Spleen (tissue), 11 donors: ENCODE measurements around the gene TEAD1. TPM values are rescaled to one million over a fixed set of nuclear protein-coding genes. Genes with fewer than 3 reads are reported as not detected.
A peak's percentile ranks its signal among the peaks of the same experiment; 100 is the strongest.

Experiments used
- DNase-seq: peaks from one replicate; pipeline ENCODE4 v3.0.0-alpha.2; 2020
- H3K27ac ChIP-seq, 8 donors: fragments of 200-600 bp; sonication (generic) in 7 of 8; 1 replicate in 4 of 8; 2 replicates in 4 of 8; pipeline versions ENCODE4 v1.5.0 to v1.8.0; 2016 to 2021; ENCODE audit warnings: inconsistent platforms in 4 of 8, mild to moderate bottlenecking in 4 of 8, moderate library complexity in 1 of 8
- H3K27me3 ChIP-seq, 7 donors: fragments of 200-600 bp; sonication (generic) in 6 of 7; replicated peaks in 1 of 7; 1 replicate in 4 of 7; 2 replicates in 3 of 7; pipeline versions ENCODE4 v1.5.0 to v1.8.0; 2016 to 2021; ENCODE audit warnings: inconsistent platforms in 3 of 7, mild to moderate bottlenecking in 1 of 7
- H3K36me3 ChIP-seq, 6 donors: fragments of 200-600 bp; sonication (generic) in 5 of 6; 1 replicate in 4 of 6; 2 replicates in 2 of 6; pipeline versions ENCODE4 v1.5.0 to v1.8.0; 2016 to 2021; ENCODE audit warnings: inconsistent platforms in 2 of 6
- H3K4me1 ChIP-seq, 6 donors: fragments of 200-600 bp; sonication (generic) in 5 of 6; 1 replicate in 3 of 6; 2 replicates in 3 of 6; pipeline versions ENCODE4 v1.5.0 to v1.8.0; 2016 to 2021; ENCODE audit warnings: inconsistent platforms in 3 of 6
- H3K4me3 ChIP-seq, 8 donors: fragments of 200-600 bp; sonication (generic) in 7 of 8; 1 replicate in 4 of 8; 2 replicates in 4 of 8; pipeline versions ENCODE4 v1.5.0 to v1.8.0; 2016 to 2021; ENCODE audit warnings: inconsistent platforms in 4 of 8, mild to moderate bottlenecking in 4 of 8, moderate library complexity in 2 of 8
- H3K9me3 ChIP-seq, 8 donors: fragments of 200-600 bp; sonication (generic) in 7 of 8; 1 replicate in 4 of 8; 2 replicates in 4 of 8; pipeline versions ENCODE4 v1.5.0 to v1.8.0; 2016 to 2021; ENCODE audit warnings: inconsistent platforms in 4 of 8
- POLR2A ChIP-seq, 3 donors: fragments of 450-650 bp; IDR thresholded peaks; one replicate each; pipeline ENCODE4 v1.5.1; 2017; ENCODE audit warnings: antibody characterized with exemption in 3 of 3, mild to moderate bottlenecking in 1 of 3
- POLR2AphosphoS5 ChIP-seq, 3 donors: sonication (generic); formaldehyde crosslinking; IDR thresholded peaks; one replicate each; pipeline ENCODE4 v1.5.1; 2017; ENCODE audit warnings: antibody characterized with exemption in 3 of 3
- WGBS, 5 donors: extraction: QIAGEN DNeasy Blood & Tissue Kit in 3 of 5; methylation state at CpG; one replicate each; pipeline versions ENCODE4 v1.1.5 to v1.1.7; 2013 to 2018; 5-methylcytosine and 5-hydroxymethylcytosine counted together
- intact Hi-C: fragments of 100-400 bp; cut with DNase I; formaldehyde crosslinking; loops from one replicate; pipeline ENCODE4 v1.15.0; 2023; ENCODE audit warnings: low total_unique reads
- polyA plus RNA-seq, 3 donors: library from polyadenylated mRNA; stranded (reverse); fragments of 200-250 nt; gene quantifications; one replicate each; pipeline ENCODE4 v1.2.1, GENCODE V29; 2013
- total RNA-seq, 7 donors: library from RNA; depleted of rRNA in 3 of 7; stranded (reverse); fragments of >200 nt in 3 of 7; fragmentation: NEBNext Ultra II Directional in 4 of 7; extraction: Animal tissue kit (Norgen Biotek cat#: 25700) in 4 of 7; gene quantifications; one replicate each; pipeline versions ENCODE4 v1.1.0 to v1.2.1, GENCODE V29; 2016 to 2021
- TF ChIP-seq, protein P1 (sequence below), 11 experiments: fragments of 200-600 bp in 7 of 11; fragments of 450-650 bp in 4 of 11; sonication (generic) in 4 of 11; IDR thresholded peaks in 8 of 11; conservative IDR thresholded peaks in 3 of 11; 1 replicate in 7 of 11; 2 replicates in 4 of 11; pipeline versions ENCODE4 v1.4.0 to v1.8.0; 2016 to 2021; ENCODE audit warnings: antibody characterized with exemption in 11 of 11, inconsistent platforms in 4 of 11, mild to moderate bottlenecking in 1 of 11
- donor health status: healthy with polysubstance abuse.
- donor health status: DM: no; HTN: no; CAD: no; lungs with moderate emphysema.
- donor health status: DM: no; HTN: no; CAD: no.
- donor health status: Bipolar disorder and iron deficiency.
- donor health status: healthy.
- donor health status: DM: no; HTN: no; CAD: no.
- donor health status: DM: yes; HTN: yes; CAD: no.

The TEAD1 gene
- total and polyA plus RNA-seq, 10 donors, result 0.93 to 46.0 (median 18.6) TPM

- TF ChIP-seq, protein P1, sequence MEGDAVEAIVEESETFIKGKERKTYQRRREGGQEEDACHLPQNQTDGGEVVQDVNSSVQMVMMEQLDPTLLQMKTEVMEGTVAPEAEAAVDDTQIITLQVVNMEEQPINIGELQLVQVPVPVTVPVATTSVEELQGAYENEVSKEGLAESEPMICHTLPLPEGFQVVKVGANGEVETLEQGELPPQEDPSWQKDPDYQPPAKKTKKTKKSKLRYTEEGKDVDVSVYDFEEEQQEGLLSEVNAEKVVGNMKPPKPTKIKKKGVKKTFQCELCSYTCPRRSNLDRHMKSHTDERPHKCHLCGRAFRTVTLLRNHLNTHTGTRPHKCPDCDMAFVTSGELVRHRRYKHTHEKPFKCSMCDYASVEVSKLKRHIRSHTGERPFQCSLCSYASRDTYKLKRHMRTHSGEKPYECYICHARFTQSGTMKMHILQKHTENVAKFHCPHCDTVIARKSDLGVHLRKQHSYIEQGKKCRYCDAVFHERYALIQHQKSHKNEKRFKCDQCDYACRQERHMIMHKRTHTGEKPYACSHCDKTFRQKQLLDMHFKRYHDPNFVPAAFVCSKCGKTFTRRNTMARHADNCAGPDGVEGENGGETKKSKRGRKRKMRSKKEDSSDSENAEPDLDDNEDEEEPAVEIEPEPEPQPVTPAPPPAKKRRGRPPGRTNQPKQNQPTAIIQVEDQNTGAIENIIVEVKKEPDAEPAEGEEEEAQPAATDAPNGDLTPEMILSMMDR (IDR thresholded peaks at IDR 0.05 in 8 of 11, conservative IDR thresholded peaks at IDR 0.05 in 3 of 11), result no peak
- TF ChIP-seq POLR2AphosphoS5 (IDR thresholded peaks at IDR 0.05), result no peak
- no peak for TF ChIP-seq POLR2A (IDR thresholded peaks at IDR 0.05)
- Histone ChIP-seq H3K9me3 (no peaks in the 10 kb centered on the region), H3K4me3 (no peak overlapping the region), H3K27ac (peak overlapping the region in 5 of 8 donors; percentile 18 to 84 (median 79)), H3K36me3 (no peaks in the 10 kb centered on the region), H3K27me3 (peaks cover 0 to 80% (median 16%) of the 10 kb centered on the region in 7 donors), H3K4me1 (peaks cover 10 to 43% (median 21%) of the 10 kb centered on the region in 6 donors)
- 74 to 83% (median 82%) methylated on average over 2 of the region's 2 CpGs for WGBS, 5 donors
- intact Hi-C loops, result no loop called here
- DNase-seq, result no peak
Measured at GRCh38 chr11:12695221-12695794, 21.1 kb downstream of the TEAD1 start.

DNA sequence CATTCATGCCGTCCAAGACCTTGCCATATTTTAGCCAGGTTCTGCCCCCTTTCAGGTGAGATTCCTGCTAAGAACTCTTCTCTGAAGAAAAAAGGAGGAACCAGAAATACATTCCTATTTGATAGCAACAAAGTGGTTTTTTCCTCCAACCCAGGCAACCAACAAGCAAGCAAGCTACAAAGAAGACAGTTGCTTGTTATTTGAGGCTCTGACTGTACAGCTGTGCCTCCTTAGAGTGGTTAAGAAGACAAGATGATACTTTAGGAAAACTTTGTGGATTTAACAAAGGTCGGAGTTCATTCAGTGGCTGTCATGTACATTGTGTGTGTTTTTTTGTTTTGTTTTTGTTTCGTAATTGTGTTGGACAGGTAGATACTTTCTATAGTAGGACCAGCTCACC is 21.7 kb downstream of the TEAD1 start:
- peaks cover 0 to 86% (median 16%) of the 10 kb centered on the region in 7 donors for H3K27me3 ChIP-seq
- H3K27ac ChIP-seq, result peak overlapping the region in 3 of 8 donors; percentile 17 to 79 (median 18)
- H3K4me3 ChIP-seq, result no peak overlapping the region
- intact Hi-C loops, result no loop called here
- no peak for TF ChIP-seq POLR2A (IDR thresholded peaks at IDR 0.05)
- TF ChIP-seq, protein P1 (IDR thresholded peaks at IDR 0.05 in 8 of 11, conservative IDR thresholded peaks at IDR 0.05 in 3 of 11), result no peak
- no peak for TF ChIP-seq POLR2AphosphoS5 (IDR thresholded peaks at IDR 0.05)
- peaks cover 10 to 43% (median 21%) of the 10 kb centered on the region in 6 donors for H3K4me1 ChIP-seq
- H3K9me3 ChIP-seq, result no peaks in the 10 kb centered on the region
- no peaks in the 10 kb centered on the region for H3K36me3 ChIP-seq
- no peak for DNase-seq
- 83 to 89% (median 87%) methylated on average over 3 of the region's 3 CpGs for WGBS, 5 donors

GRCh38 chr11:12696911-12697581 is 22.8 kb downstream of the TEAD1 start:
- Histone ChIP-seq H3K36me3 (no peaks in the 10 kb centered on the region), H3K27me3 (peaks cover 0 to 91% (median 16%) of the 10 kb centered on the region in 7 donors), H3K4me3 (no peak overlapping the region), H3K9me3 (no peaks in the 10 kb centered on the region), H3K27ac (peak overlapping the region in 1 of 8 donors; percentile 3), H3K4me1 (peaks cover 10 to 39% (median 20%) of the 10 kb centered on the region in 6 donors)
- DNase-seq, result no peak
- intact Hi-C loops, result no loop called here
- 57 to 81% (median 76%) methylated on average over 5 of the region's 5 CpGs for WGBS, 5 donors
- TF ChIP-seq, protein P1 (IDR thresholded peaks at IDR 0.05 in 8 of 11, conservative IDR thresholded peaks at IDR 0.05 in 3 of 11), result no peak
- no peak for TF ChIP-seq POLR2AphosphoS5 (IDR thresholded peaks at IDR 0.05)
- no peak for TF ChIP-seq POLR2A (IDR thresholded peaks at IDR 0.05)

- intact Hi-C loops, result no loop called here
Measured at GRCh38 chr11:12698048-12698447, 23.8 kb downstream of the TEAD1 start.

More at GRCh38 chr11:12698048-12698447, 23.8 kb downstream of the TEAD1 start:
- no peaks in the 10 kb centered on the region for H3K36me3 ChIP-seq
- H3K27ac ChIP-seq, result no peak overlapping the region
- H3K27me3 ChIP-seq, result peaks cover 0 to 91% (median 10%) of the 10 kb centered on the region in 7 donors
- WGBS, 5 donors, result 29 to 46% (median 37%) methylated on average over 5 of the region's 5 CpGs
- peaks cover 7 to 29% (median 15%) of the 10 kb centered on the region in 6 donors for H3K4me1 ChIP-seq
- H3K9me3 ChIP-seq, result no peaks in the 10 kb centered on the region
- DNase-seq, result no peak
- H3K4me3 ChIP-seq, result no peak overlapping the region
- TF ChIP-seq POLR2AphosphoS5 (IDR thresholded peaks at IDR 0.05), result no peak
- TF ChIP-seq, protein P1 (IDR thresholded peaks at IDR 0.05 in 8 of 11, conservative IDR thresholded peaks at IDR 0.05 in 3 of 11), result no peak
